Measurements from ENCODE around the gene PGC.

- TF ChIP-seq CTCF (conservative IDR thresholded peaks at IDR 0.05) (no peak), ZFX (IDR thresholded peaks at IDR 0.05) (no peak)
Measured at GRCh38 chr6:41757271-41757670, 10.1 kb upstream of the PGC start.
